ENCODE results near the gene HIF1A. TPM values are rescaled to one million over a fixed set of nuclear protein-coding genes. Genes with fewer than 3 reads are reported as not detected.

Gene HIF1A
- total RNA-seq, 1 experiment from 2014 or later, result 58.5 TPM

DNA sequence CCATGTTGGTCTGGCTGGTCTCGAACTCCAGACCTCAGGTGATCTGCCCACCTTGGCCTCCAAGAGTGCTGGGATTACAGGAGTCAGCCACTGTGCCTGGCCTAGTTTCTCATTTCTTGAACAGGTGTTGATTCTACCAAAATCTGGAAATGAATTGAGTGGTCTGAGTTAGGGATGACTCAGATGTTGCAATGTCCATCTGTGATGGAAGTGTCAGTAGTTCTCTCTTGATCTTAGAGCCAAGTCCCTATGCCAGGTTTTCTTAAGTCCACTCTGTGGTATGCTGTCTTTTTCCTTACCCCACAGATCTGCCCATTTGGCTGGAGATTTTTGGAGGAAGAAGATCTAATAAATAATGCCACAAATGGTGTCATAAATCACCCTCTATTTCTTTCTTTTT is 79.5 kb downstream of the HIF1A start:
- DNase-seq, result no peak
- Histone ChIP-seq H3K4me3 (no peak overlapping the region), H3K9me3 (no peaks in the 10 kb centered on the region), H3K27me3 (no peaks in the 10 kb centered on the region), H3K36me3 (peaks cover 22% of the 10 kb centered on the region)

DNA sequence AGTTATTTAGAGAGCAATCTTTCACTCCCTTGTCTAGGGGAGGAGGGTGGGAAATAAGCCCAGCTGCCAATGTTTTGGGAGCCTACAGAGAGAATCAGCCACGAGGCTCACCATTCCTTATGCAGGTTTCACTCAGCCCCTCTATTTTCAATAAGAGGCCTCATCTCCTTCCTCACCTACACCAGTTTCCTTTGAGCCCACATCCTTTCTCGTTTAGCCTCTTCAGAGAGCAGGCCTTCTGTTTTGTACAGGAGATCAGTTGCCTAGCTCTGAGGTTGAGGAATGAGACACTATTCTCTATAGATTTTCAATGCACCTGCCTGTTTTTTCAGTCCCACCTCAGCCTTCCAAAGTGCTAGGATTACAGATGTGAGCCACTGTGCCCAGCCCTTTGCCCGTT is 84.8 kb downstream of the HIF1A start:
- DNase-seq, result no peak
- Histone ChIP-seq H3K4me3 (no peak overlapping the region), H3K36me3 (peaks cover 30% of the 10 kb centered on the region), H3K27me3 (no peaks in the 10 kb centered on the region), H3K9me3 (no peaks in the 10 kb centered on the region)

DNA sequence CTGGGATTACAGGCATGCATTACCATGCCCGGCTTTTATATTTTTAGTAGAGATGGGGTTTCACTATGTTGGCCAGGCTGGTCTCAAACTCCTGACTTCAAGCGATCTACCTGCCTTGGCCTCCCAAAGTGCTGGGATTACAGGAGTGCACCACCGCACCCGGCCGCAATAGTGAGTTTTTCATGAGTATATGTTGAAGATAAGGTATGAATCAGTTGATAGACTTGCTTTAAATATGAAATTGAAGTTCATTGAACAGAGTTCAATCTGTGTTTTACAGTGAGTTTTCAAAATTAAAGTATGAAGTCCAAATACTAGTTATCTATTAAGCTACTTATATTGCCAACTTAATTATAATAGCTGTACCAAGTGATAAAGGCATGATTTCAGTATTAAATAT is 102.0 kb downstream of the HIF1A start:
- Histone ChIP-seq H3K36me3 (peaks cover 7% of the 10 kb centered on the region; the same call in 1 of the 2 replicates), H3K27me3 (no peaks in the 10 kb centered on the region), H3K4me3 (no peak overlapping the region), H3K9me3 (no peaks in the 10 kb centered on the region)
- no peak for DNase-seq

Other genes starting within 250 kb of the HIF1A start
- gene SNAPC1, start 66.9 kb downstream of the HIF1A start, total RNA-seq (2014; rRNA removed; shearing (Covaris generic); ENCODE audit: low replicate concordance), result 10.8 and 11.0 TPM in 2 replicates
- under 0.01 TPM in 1 of 2 replicates, not detected in the other for gene SYT16, start 117.2 kb downstream of the HIF1A start, total RNA-seq (2014; rRNA removed; shearing (Covaris generic); ENCODE audit: low replicate concordance)